WTC11 (cell line): ENCODE measurements around the gene DENND1B. TPM values are rescaled to one million over a fixed set of nuclear protein-coding genes. Genes with fewer than 3 reads are reported as not detected.

Experiments
- ATAC-seq: fragments of 200-7000 bp; cut with Tn5 transposase; 2 replicates; pipeline ENCODE4 v1.10.0; 2021; ENCODE audit warnings: mild to moderate bottlenecking, moderate library complexity
- CTCF ChIA-PET: fragments of 300-600 bp; sonication (Branson Sonifier 250); formaldehyde crosslinking; loops from one replicate; lab custom pipeline; 2021; ENCODE audit warnings: antibody characterized with exemption; lab: Charles Lee
- POLR2A ChIA-PET: fragments of 350-600 bp; sonication (Branson Sonifier 250); formaldehyde crosslinking; loops from one replicate; lab custom pipeline; 2021; ENCODE audit warnings: antibody characterized with exemption; lab: Charles Lee
- DNase-seq: peaks from one replicate; pipeline ENCODE4 v3.0.0; 2021; ENCODE audit warnings: low spot score
- H3K27ac Mint-ChIP-seq: 2 replicates; pipeline ENCODE4 v1.8.0; 2021; ENCODE audit warnings: mixed read lengths
- H3K27me3 Mint-ChIP-seq: 2 replicates; pipeline ENCODE4 v1.8.0; 2021; ENCODE audit warnings: low read depth, mild to moderate bottlenecking, moderate library complexity, mixed read lengths
- H3K36me3 Mint-ChIP-seq: 2 replicates; pipeline ENCODE4 v1.8.0; 2021; ENCODE audit warnings: mixed read lengths
- H3K4me1 Mint-ChIP-seq: 2 replicates; pipeline ENCODE4 v1.8.0; 2022; ENCODE audit warnings: mixed read lengths
- H3K4me3 Mint-ChIP-seq: 2 replicates; pipeline ENCODE4 v1.8.0; 2021; ENCODE audit warnings: mild to moderate bottlenecking, moderate library complexity, mixed read lengths
- H3K9me3 Mint-ChIP-seq: 2 replicates; pipeline ENCODE4 v1.8.0; 2021; ENCODE audit warnings: mixed read lengths
- ATF2 ChIP-seq: sonication (generic); formaldehyde crosslinking; IDR thresholded peaks from 2 replicates; pipeline ENCODE4 v1.8.1; 2022; ENCODE audit warnings: low read depth, missing genetic modification reagents, borderline replicate concordance
- ATF3 ChIP-seq: sonication (generic); formaldehyde crosslinking; conservative IDR thresholded peaks from 2 replicates; pipeline ENCODE4 v1.8.1; 2022; ENCODE audit warnings: mild to moderate bottlenecking, missing genetic modification reagents
- CREM ChIP-seq: sonication (generic); formaldehyde crosslinking; IDR thresholded peaks from 2 replicates; pipeline ENCODE4 v1.8.1; 2022; ENCODE audit warnings: mild to moderate bottlenecking, missing genetic modification reagents, moderate library complexity
- CTCF ChIP-seq: fragments of 200-600 bp; IDR thresholded peaks from 2 replicates; pipeline ENCODE4 v1.8.0; 2022; ENCODE audit warnings: antibody characterized with exemption
- E2F5 ChIP-seq: sonication (generic); formaldehyde crosslinking; IDR thresholded peaks from 2 replicates; pipeline ENCODE4 v1.8.1; 2022; ENCODE audit warnings: mild to moderate bottlenecking, moderate library complexity, missing genetic modification reagents
- ERG ChIP-seq: fragments of 250-450 bp; sonication (Bioruptor Pico); IDR thresholded peaks from 2 replicates; pipeline ENCODE4 v1.8.0; 2021; ENCODE audit warnings: mild to moderate bottlenecking
- ETV6 ChIP-seq: sonication (generic); formaldehyde crosslinking; IDR thresholded peaks from 2 replicates; pipeline ENCODE4 v1.8.1; 2022; ENCODE audit warnings: mild to moderate bottlenecking, missing genetic modification reagents
- GABPB1 ChIP-seq: sonication (generic); formaldehyde crosslinking; IDR thresholded peaks from 2 replicates; pipeline ENCODE4 v1.8.1; 2023; ENCODE audit warnings: mild to moderate bottlenecking, missing genetic modification reagents
- HMGA2 ChIP-seq: fragments of 250-450 bp; sonication (Bioruptor Pico); IDR thresholded peaks from 2 replicates; pipeline ENCODE4 v1.4.0; 2021; ENCODE audit warnings: mild to moderate bottlenecking, moderate library complexity
- IRF2 ChIP-seq: sonication (generic); formaldehyde crosslinking; IDR thresholded peaks from 2 replicates; pipeline ENCODE4 v1.8.0; 2022; ENCODE audit warnings: low read depth, missing genetic modification reagents, borderline replicate concordance
- JAZF1 ChIP-seq: fragments of 250-450 bp; sonication (Bioruptor Pico); IDR thresholded peaks from 2 replicates; pipeline ENCODE4 v1.9.0; 2021; ENCODE audit warnings: moderate library complexity, mild to moderate bottlenecking, inconsistent platforms
- JUN ChIP-seq: sonication (generic); formaldehyde crosslinking; IDR thresholded peaks from 2 replicates; pipeline ENCODE4 v1.8.0; 2023; ENCODE audit warnings: mild to moderate bottlenecking, missing genetic modification reagents
- KAT7 ChIP-seq: sonication (generic); formaldehyde crosslinking; IDR thresholded peaks from 2 replicates; pipeline ENCODE4 v1.8.1; 2023; ENCODE audit warnings: missing genetic modification reagents, mild to moderate bottlenecking, borderline replicate concordance
- MAX ChIP-seq: sonication (generic); formaldehyde crosslinking; IDR thresholded peaks from 2 replicates; pipeline ENCODE4 v1.8.0; 2022; ENCODE audit warnings: mild to moderate bottlenecking, missing genetic modification reagents
- NFE2L1 ChIP-seq: sonication (generic); formaldehyde crosslinking; IDR thresholded peaks from 2 replicates; pipeline ENCODE4 v1.8.1; 2023; ENCODE audit warnings: missing genetic modification reagents
- NR1H2 ChIP-seq: sonication (generic); formaldehyde crosslinking; IDR thresholded peaks from 2 replicates; pipeline ENCODE4 v1.9.0; 2021; ENCODE audit warnings: mild to moderate bottlenecking, moderate library complexity, missing genetic modification reagents
- SMAD4 ChIP-seq: sonication (generic); formaldehyde crosslinking; IDR thresholded peaks from 2 replicates; pipeline ENCODE4 v1.8.0; 2022; ENCODE audit warnings: mild to moderate bottlenecking, missing genetic modification reagents
- SP1 ChIP-seq: sonication (generic); formaldehyde crosslinking; conservative IDR thresholded peaks from 2 replicates; pipeline ENCODE4 v1.8.1; 2022; ENCODE audit warnings: missing genetic modification reagents
- TEAD4 ChIP-seq: sonication (generic); formaldehyde crosslinking; IDR thresholded peaks from 2 replicates; pipeline ENCODE4 v1.8.0; 2022; ENCODE audit warnings: mild to moderate bottlenecking, missing genetic modification reagents
- ZBTB21 ChIP-seq: sonication (generic); formaldehyde crosslinking; IDR thresholded peaks from 2 replicates; pipeline ENCODE4 v1.8.1; 2023; ENCODE audit warnings: mild to moderate bottlenecking, missing genetic modification reagents, borderline replicate concordance
- ZBTB43 ChIP-seq: sonication (generic); formaldehyde crosslinking; IDR thresholded peaks from 2 replicates; pipeline ENCODE4 v1.8.1; 2023; ENCODE audit warnings: mild to moderate bottlenecking, missing genetic modification reagents
- ZNF263 ChIP-seq: sonication (generic); formaldehyde crosslinking; IDR thresholded peaks from 2 replicates; pipeline ENCODE4 v1.8.1; 2022; ENCODE audit warnings: low read depth, mild to moderate bottlenecking, moderate library complexity, missing genetic modification reagents
- ZNF281 ChIP-seq: sonication (generic); formaldehyde crosslinking; IDR thresholded peaks from 2 replicates; pipeline ENCODE4 v1.8.0; 2023; ENCODE audit warnings: mild to moderate bottlenecking, missing genetic modification reagents
- total RNA-seq: library from RNA; stranded (reverse); gene quantifications from 3 replicates; pipeline ENCODE4 v1.2.3, GENCODE V29; 2021

The DENND1B gene
- total RNA-seq, 1 experiment from 2014 or later, result 4.3 TPM

GRCh38 chr1:197813741-197814140, 38.5 kb upstream of the DENND1B start:
- peak; percentile 11 for ATAC-seq
- no peak for TF ChIP-seq ZNF263 (CRISPR knock-in tag)
- TF ChIP-seq ZNF281 (CRISPR knock-in tag), result no peak
- no peak for TF ChIP-seq ZBTB43 (CRISPR knock-in tag)
- no peak for TF ChIP-seq SP1 (CRISPR knock-in tag)
- TF ChIP-seq ERG (CRISPR knock-in tag), result no peak
- no peak for TF ChIP-seq SMAD4
- TF ChIP-seq NFE2L1, result no peak
- no peak for TF ChIP-seq ATF3
- TF ChIP-seq TEAD4 (CRISPR knock-in tag), result no peak
- no peak for TF ChIP-seq MAX (CRISPR knock-in tag)
- no peak for TF ChIP-seq E2F5 (CRISPR knock-in tag)
- no peak for TF ChIP-seq ATF2 (CRISPR knock-in tag)
- no peak for TF ChIP-seq CREM (CRISPR knock-in tag)
- no peak for TF ChIP-seq IRF2 (CRISPR knock-in tag)
- TF ChIP-seq, all 79 proteins: peak for 0
- ChIA-PET POLR2A (no interaction called here), CTCF (interaction anchor here (0.5 to 3.0 kb wide), 2 partner anchors 39 to 55 kb away, joined by 3 to 8 read pairs; no protein-coding TSS in a partner anchor)
- no peaks in the 10 kb centered on the region for H3K9me3 Mint-ChIP-seq
- H3K4me1 Mint-ChIP-seq, result peaks cover 67% of the 10 kb centered on the region
- peaks cover 10% of the 10 kb centered on the region for H3K27me3 Mint-ChIP-seq
- no peak overlapping the region for H3K4me3 Mint-ChIP-seq
- H3K36me3 Mint-ChIP-seq, result no peaks in the 10 kb centered on the region
- H3K27ac Mint-ChIP-seq, result no peak overlapping the region
- DNase-seq, result no peak

- peak overlapping the region; percentile 27 for H3K4me3 Mint-ChIP-seq
- DNase-seq, result no peak
- TF ChIP-seq CTCF (no peak), ZNF281 (CRISPR knock-in tag) (no peak), JUN (CRISPR knock-in tag) (no peak), HMGA2 (no peak), SP1 (CRISPR knock-in tag) (no peak), GABPB1 (CRISPR knock-in tag) (no peak), KAT7 (CRISPR knock-in tag) (no peak), NR1H2 (no peak), JAZF1 (no peak), ZBTB21 (no peak), ETV6 (CRISPR knock-in tag) (no peak)
Measured at GRCh38 chr1:197811769-197812168, 36.5 kb upstream of the DENND1B start.

More at GRCh38 chr1:197811769-197812168, 36.5 kb upstream of the DENND1B start:
- no peak for ATAC-seq
- Mint-ChIP-seq H3K9me3 (no peaks in the 10 kb centered on the region), H3K4me1 (peaks cover 81% of the 10 kb centered on the region), H3K27ac (peak overlapping the region; percentile 99), H3K36me3 (no peaks in the 10 kb centered on the region), H3K27me3 (peaks cover 9% of the 10 kb centered on the region)
- CTCF ChIA-PET, result interaction anchor here (1.6 kb wide), 1 partner anchor 57 kb away, joined by 4 read pairs; no protein-coding TSS in a partner anchor
- POLR2A ChIA-PET, result no interaction called here
